ENCODE measurements around the gene DSTN.
"Not testable (repeated sequence)": the region's sequence is repeated elsewhere in the genome, so short reads cannot be mapped to it uniquely, and the experiment has no call there.

Gene DSTN

GRCh38 chr20:17652411-17652810 lies 82.5 kb downstream of the DSTN start:
- Histone ChIP-seq H3K9me3 (ENCODE audit: control insufficient read depth, insufficient read depth, low read length) (no peaks in the 10 kb centered on the region), H3K4me1 (ENCODE audit: insufficient read depth, low read length) (peaks cover 19% of the 10 kb centered on the region), H3K36me3 (ENCODE audit: insufficient read depth, low read length) (no peaks in the 10 kb centered on the region), H3K9ac (ENCODE audit: low read depth, low read length) (no peak overlapping the region)

DNA sequence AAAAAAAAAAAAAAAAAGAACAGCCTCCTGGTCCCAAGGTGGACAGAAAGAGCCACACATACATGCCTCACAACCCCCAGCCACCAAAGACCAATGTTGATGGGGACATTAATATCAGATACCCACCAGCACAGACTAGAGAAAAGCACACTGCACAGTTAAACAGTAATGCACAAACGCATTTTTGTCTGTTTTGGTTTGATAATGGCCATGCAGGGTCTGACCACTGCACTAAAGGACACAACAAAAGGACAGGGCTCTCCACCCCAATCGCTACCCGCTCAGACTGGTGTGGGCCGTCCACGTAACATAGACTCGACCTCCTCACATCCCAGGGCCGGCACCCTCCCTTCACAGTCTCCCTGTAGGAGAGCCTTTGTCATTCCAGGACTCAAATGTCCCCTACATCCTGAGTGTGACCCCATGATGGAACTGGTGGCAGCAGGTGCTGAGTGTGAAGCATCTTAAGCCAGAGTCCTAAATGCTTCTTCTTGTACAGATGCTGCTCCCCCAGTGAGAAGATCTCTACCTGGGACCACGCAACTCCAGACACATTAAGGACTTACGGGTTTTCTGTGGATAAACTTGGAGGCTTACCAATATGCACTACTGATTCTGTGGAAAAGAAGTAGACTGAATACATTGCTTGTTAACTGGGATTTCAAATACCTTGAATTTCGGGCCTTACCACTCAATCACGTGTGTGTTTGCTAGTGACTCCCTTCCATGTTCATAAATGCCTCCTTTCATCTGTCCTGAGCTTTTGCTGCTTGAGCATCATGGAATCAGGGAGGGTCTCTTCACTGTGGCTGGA lies 84.2 kb downstream of the DSTN start:
- no peak overlapping the region for H3K9ac ChIP-seq (ENCODE audit: low read depth, low read length)
- H3K9me3 ChIP-seq (ENCODE audit: control insufficient read depth, insufficient read depth, low read length): no peaks in the 10 kb centered on the region
- peaks cover 9% of the 10 kb centered on the region for H3K36me3 ChIP-seq (ENCODE audit: insufficient read depth, low read length)
- peaks cover 19% of the 10 kb centered on the region for H3K4me1 ChIP-seq (ENCODE audit: insufficient read depth, low read length)

DNA sequence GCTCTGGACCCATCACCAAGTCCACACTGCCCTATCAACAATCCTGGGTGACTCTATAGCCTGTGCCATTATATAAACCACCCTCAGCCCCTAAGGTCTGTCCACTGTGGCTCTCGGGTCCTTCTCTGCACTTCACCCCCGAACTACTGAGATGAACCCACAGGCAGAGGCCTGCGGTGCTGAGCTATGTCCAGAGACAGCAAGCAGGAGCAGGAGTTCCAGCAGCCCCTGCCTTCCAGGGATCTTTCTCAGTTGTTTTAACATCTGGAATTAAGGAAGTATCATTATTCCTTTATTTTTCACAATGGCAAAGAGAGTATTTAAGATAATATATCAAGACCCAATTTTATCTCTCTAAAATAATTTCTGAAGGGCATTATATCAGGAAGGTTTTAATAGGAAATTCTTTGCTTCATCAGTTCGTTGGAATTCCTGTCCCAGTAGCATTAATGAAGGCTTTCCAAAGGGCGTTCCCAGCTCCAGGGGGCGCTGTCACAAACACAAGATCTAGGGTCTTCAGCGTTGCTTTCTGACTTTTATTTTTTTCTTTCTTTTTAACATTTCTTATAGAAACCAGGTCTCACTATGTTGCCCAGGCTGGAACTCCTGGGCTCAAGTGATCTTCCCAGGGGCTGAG lies 84.9 kb downstream of the DSTN start:
- peaks cover 9% of the 10 kb centered on the region for H3K36me3 ChIP-seq (ENCODE audit: insufficient read depth, low read length)

GRCh38 chr20:17655286-17655651 lies 85.4 kb downstream of the DSTN start:
- H3K9ac ChIP-seq (ENCODE audit: low read depth, low read length): no peak overlapping the region
- peaks cover 14% of the 10 kb centered on the region for H3K36me3 ChIP-seq (ENCODE audit: insufficient read depth, low read length)
- no peaks in the 10 kb centered on the region; the same call in 1 of the 2 replicates for H3K9me3 ChIP-seq (ENCODE audit: control insufficient read depth, insufficient read depth, low read length)
- H3K4me1 ChIP-seq (ENCODE audit: insufficient read depth, low read length): peaks cover 19% of the 10 kb centered on the region

More for the DNA sequence above, 84.9 kb downstream of the DSTN start:
- Histone ChIP-seq H3K9me3 (ENCODE audit: control insufficient read depth, insufficient read depth, low read length) (no peaks in the 10 kb centered on the region), H3K4me1 (ENCODE audit: insufficient read depth, low read length) (peaks cover 19% of the 10 kb centered on the region), H3K9ac (ENCODE audit: low read depth, low read length) (no peak overlapping the region)

DNA sequence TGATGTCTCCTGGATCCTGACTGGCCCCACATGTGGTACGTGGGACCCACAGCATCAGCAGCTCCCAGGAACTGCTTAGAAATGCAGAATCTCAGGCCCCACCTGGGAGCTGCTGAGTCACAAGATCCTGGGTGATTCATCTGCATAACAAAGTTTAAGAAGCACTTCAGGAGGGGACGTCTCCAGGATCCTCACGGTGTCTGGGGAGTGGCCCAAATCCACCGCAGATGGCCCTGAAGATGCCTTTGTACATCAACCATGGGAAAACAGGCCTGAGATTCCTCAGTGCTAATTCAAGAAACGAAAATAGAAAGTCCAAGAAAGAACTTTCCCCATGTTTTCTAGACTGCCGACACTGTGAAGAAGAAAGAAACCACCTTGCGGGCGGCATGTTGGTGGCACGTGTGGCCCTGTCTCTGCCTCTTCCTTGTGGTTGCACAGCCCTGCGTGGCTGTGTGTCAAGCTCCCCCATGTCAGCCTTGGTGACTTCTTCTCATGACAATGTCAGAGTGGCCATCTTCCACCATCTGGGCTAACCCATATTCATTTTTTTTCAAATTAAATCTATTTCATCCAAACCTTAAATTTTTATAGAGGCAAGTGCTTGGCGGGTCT lies 86.1 kb downstream of the DSTN start:
- H3K36me3 ChIP-seq (ENCODE audit: insufficient read depth, low read length): peaks cover 16% of the 10 kb centered on the region
- peaks cover 19% of the 10 kb centered on the region for H3K4me1 ChIP-seq (ENCODE audit: insufficient read depth, low read length)
- H3K9me3 ChIP-seq (ENCODE audit: control insufficient read depth, insufficient read depth, low read length): no peaks in the 10 kb centered on the region; the same call in 1 of the 2 replicates
- H3K9ac ChIP-seq (ENCODE audit: low read depth, low read length): no peak overlapping the region

DNA sequence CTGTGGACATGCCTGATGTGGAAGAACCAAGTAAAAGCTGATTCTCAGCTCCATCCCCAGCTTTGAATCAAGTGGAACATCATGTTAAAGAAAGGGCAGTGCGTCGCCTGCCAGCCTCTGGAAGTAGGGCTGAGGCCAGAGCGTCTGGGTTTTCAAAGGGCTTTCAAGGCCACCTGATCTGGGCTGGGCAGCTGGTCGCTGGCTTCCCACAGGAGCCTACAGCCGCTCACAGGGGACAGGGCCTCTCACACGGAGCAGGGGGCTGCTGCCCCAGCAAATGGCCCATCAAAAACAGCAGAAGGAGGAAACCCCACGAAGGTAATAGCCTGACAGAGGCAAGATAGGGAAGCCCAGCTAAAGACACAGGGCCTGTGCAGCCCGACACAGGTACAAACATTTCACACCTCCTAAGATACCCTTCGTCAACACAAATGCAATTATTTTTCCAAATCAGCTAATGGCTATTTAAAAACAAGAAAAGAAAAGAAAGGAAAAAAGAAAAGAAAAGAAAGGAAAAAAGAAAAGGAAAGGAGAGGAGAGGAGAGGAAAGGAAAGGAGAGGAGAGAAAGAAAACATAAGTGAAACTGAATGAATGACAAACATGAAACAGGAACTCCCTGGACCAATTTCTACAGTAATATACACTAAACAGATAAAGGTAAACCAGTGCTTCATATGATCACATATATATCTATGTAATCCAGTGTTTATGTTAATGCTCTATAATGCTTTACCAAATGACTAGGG lies 87.4 kb downstream of the DSTN start:
- peaks cover 16% of the 10 kb centered on the region for H3K36me3 ChIP-seq (ENCODE audit: insufficient read depth, low read length)
- H3K4me1 ChIP-seq (ENCODE audit: insufficient read depth, low read length): peaks cover 19% of the 10 kb centered on the region
- no peak overlapping the region for H3K9ac ChIP-seq (ENCODE audit: low read depth, low read length)
- H3K9me3 ChIP-seq (ENCODE audit: control insufficient read depth, insufficient read depth, low read length): no peaks in the 10 kb centered on the region; the same call in 1 of the 2 replicates

GRCh38 chr20:17657898-17658647 lies 88.2 kb downstream of the DSTN start:
- no peak overlapping the region for H3K9ac ChIP-seq (ENCODE audit: low read depth, low read length)
- H3K36me3 ChIP-seq (ENCODE audit: insufficient read depth, low read length): peaks cover 16% of the 10 kb centered on the region
- no peaks in the 10 kb centered on the region; the same call in 1 of the 2 replicates for H3K9me3 ChIP-seq (ENCODE audit: control insufficient read depth, insufficient read depth, low read length)
- H3K4me1 ChIP-seq (ENCODE audit: insufficient read depth, low read length): peaks cover 19% of the 10 kb centered on the region

- H3K9ac ChIP-seq (ENCODE audit: low read depth, low read length): no peak overlapping the region
- H3K9me3 ChIP-seq (ENCODE audit: control insufficient read depth, insufficient read depth, low read length): no peaks in the 10 kb centered on the region; the same call in 1 of the 2 replicates
- peaks cover 16% of the 10 kb centered on the region for H3K36me3 ChIP-seq (ENCODE audit: insufficient read depth, low read length)
- H3K4me1 ChIP-seq (ENCODE audit: insufficient read depth, low read length): peaks cover 19% of the 10 kb centered on the region
Observed at GRCh38 chr20:17658648-17658993, 88.7 kb downstream of the DSTN start.

GRCh38 chr20:17659344-17659743 lies 89.5 kb downstream of the DSTN start:
- Histone ChIP-seq H3K4me1 (ENCODE audit: insufficient read depth, low read length) (peaks cover 19% of the 10 kb centered on the region), H3K36me3 (ENCODE audit: insufficient read depth, low read length) (peaks cover 16% of the 10 kb centered on the region)
- H3K9me3 ChIP-seq (ENCODE audit: control insufficient read depth, insufficient read depth, low read length); H3K9ac ChIP-seq (ENCODE audit: low read depth, low read length): not testable (repeated sequence)
